Aorta (tissue), 5 donors: Measurements from ENCODE around the gene FLVCR1. TPM values are rescaled to one million over a fixed set of nuclear protein-coding genes. Genes with fewer than 3 reads are reported as not detected.
"Not testable (repeated sequence)": the region's sequence is repeated elsewhere in the genome, so short reads cannot be mapped to it uniquely, and the experiment has no call there.

Experiments
- ATAC-seq: fragments of 200-7000 bp; cut with Tn5 transposase; one replicate; pipeline ENCODE4 v1.9.1; 2022; ENCODE audit warnings: moderate library complexity; ENCODE audit not compliant: low FRiP score
- DNase-seq, 2 donors: peaks; one replicate each; pipeline ENCODE4 v3.0.0-alpha.2; 2020
- H3K27ac ChIP-seq, 2 donors: one replicate each; pipeline ENCODE4 v1.5.1; 2013; ENCODE audit warnings: low read length in 2 of 2, mild to moderate bottlenecking in 2 of 2, moderate library complexity in 2 of 2, control low read depth in 1 of 2, inconsistent platforms in 1 of 2, low read depth in 1 of 2
- H3K27me3 ChIP-seq, 2 donors: one replicate each; pipeline ENCODE4 v1.6.1; 2013; ENCODE audit warnings: control low read depth in 1 of 2, low read length in 1 of 2, mild to moderate bottlenecking in 1 of 2, moderate library complexity in 1 of 2; ENCODE audit not compliant: insufficient read depth in 2 of 2, control insufficient read depth in 1 of 2
- H3K36me3 ChIP-seq, 2 donors: one replicate each; pipeline ENCODE4 v1.6.1; 2013; ENCODE audit warnings: control low read depth in 1 of 2, low read length in 1 of 2, mild to moderate bottlenecking in 1 of 2; ENCODE audit not compliant: insufficient read depth in 2 of 2, control insufficient read depth in 1 of 2
- H3K4me1 ChIP-seq, 2 donors: one replicate each; pipeline ENCODE4 v1.6.1; 2013; ENCODE audit warnings: low read length in 2 of 2, control low read depth in 1 of 2, mild to moderate bottlenecking in 1 of 2, moderate library complexity in 1 of 2; ENCODE audit not compliant: insufficient read depth in 2 of 2, control insufficient read depth in 1 of 2
- H3K4me3 ChIP-seq, 2 donors: one replicate each; pipeline ENCODE4 v1.5.1; 2013; ENCODE audit warnings: low read length in 2 of 2, control low read depth in 1 of 2, mild to moderate bottlenecking in 1 of 2
- H3K9me3 ChIP-seq: one replicate; pipeline ENCODE4 v1.6.1; 2013; ENCODE audit warnings: mild to moderate bottlenecking, low read length; ENCODE audit not compliant: control insufficient read depth
- WGBS, 2 donors: extraction: QIAGEN DNeasy Blood & Tissue Kit; methylation state at CpG; one replicate each; pipeline ENCODE4 v1.1.7; 2013; 5-methylcytosine and 5-hydroxymethylcytosine counted together
- intact Hi-C, 2 donors: fragments of 100-400 bp; cut with DNase I; formaldehyde crosslinking; loops; one replicate each; pipeline versions ENCODE4 v1.14.2 to v1.15.0; 2022
- polyA plus RNA-seq, 2 donors: library from polyadenylated mRNA; stranded (reverse); fragments of 200-250 nt; gene quantifications; one replicate each; pipeline ENCODE4 v1.2.3, GENCODE V29; 2013
- total RNA-seq, 2 donors: library from RNA; stranded (reverse); fragmentation: NEBNext Ultra II Directional; extraction: Animal tissue kit (Norgen Biotek cat#: 25700); gene quantifications; one replicate each; pipeline ENCODE4 v1.2.1, GENCODE V29; 2021
- donor health status: healthy with polysubstance abuse.
- donor health status: Bipolar disorder and iron deficiency.
- donor health status: DM: no; HTN: no; CAD: no.
- donor health status: DM: no; HTN: no; CAD: no.
- donor health status: DM: yes; HTN: yes; CAD: no.

FLVCR1 gene
- total and polyA plus RNA-seq, 4 donors: 2.6 to 7.7 (median 4.9) TPM

DNA sequence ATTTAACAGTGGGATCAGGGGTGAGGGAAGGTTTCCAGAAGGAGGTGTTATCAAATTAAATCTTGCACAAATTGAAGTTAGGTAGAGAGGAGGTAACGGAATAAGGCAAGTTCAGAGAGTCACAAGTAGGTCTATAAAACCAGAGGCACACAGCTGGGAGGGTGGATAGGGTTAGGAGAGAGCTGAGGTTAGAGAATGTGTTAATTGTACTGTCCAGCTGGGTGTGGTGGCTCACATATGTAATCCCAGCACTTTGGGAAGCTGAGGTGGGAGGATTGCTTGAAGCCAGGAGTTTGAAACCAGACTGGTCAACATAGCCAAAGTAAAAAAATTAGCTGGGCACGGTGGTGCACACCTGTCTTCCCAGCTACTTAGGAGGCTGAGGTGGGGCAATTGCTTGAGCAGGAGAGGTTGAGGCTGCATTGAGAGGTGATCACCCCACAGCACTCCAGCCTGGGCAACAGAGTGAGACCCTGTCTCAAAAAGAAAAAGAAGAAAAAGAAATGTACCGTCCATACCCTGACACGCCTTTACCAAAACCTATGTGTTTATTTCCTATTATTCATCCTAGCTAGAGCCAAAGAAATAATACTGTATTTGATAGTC lies 30.8 kb upstream of the FLVCR1 start:
- ATAC-seq (no peak), DNase-seq (no peak)
- H3K9me3 ChIP-seq: peaks cover 4% of the 10 kb centered on the region
- no peaks in the 10 kb centered on the region for H3K36me3 ChIP-seq
- no peaks in the 10 kb centered on the region for H3K4me1 ChIP-seq
- intact Hi-C loops: no loop called here
- WGBS, 2 donors: 95 to 100% methylated on average over 4 of the region's 4 CpGs
- H3K4me3 ChIP-seq: no peak overlapping the region
- H3K27ac ChIP-seq: no peak overlapping the region
- no peaks in the 10 kb centered on the region for H3K27me3 ChIP-seq

DNA sequence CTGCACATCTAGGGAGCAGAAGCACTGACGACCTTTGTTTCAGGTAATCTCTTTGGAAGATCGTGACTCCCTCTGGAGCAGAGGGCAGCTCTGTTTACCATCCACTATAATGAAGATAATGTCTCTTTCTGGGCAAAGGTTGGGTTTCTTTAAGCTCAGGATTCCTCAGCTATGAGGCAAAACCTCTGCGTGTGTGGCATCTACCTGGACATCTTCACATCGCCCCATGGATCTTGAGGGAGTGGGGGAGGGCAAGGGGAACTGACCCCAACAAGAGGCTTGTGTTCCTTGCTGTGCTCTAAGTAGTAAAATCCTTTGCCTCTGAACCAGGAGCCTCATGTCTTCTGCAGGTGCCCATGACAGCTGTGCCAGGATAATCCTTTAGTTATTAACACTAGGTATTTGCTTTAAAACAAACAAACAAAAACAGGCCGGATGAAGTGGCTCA lies 30.2 kb upstream of the FLVCR1 start:
- H3K27me3 ChIP-seq: no peaks in the 10 kb centered on the region
- WGBS, 2 donors: 80 to 87% methylated on average over 5 of the region's 5 CpGs
- ATAC-seq (no peak), DNase-seq (no peak)
- intact Hi-C loops: no loop called here
- peaks cover 4% of the 10 kb centered on the region for H3K9me3 ChIP-seq
- H3K36me3 ChIP-seq: no peaks in the 10 kb centered on the region
- H3K4me3 ChIP-seq: no peak overlapping the region
- no peak overlapping the region for H3K27ac ChIP-seq
- H3K4me1 ChIP-seq: no peaks in the 10 kb centered on the region

DNA sequence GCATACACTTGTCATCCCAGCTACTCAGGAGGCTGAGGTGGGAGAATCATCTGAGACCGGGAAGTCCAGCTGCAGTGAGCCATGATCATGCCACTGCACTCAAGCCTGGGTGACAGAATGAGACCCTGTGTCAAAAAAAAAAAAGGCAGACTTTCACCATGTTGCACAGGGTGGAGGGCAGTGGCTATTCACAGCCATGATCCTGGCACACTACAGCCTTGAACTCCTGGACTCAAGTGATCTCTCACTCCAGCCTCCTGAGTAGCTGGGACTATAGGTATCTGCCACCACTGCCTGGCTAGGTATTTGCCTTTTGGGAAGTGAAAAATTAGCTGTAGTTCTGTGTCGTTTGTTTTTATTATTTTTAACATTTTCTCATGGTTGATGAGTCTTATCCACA lies 29.7 kb upstream of the FLVCR1 start:
- no peak for ATAC-seq
- 58 to 74% methylated on average over 2 of the region's 2 CpGs for WGBS, 2 donors
- Histone ChIP-seq H3K27me3 (no peaks in the 10 kb centered on the region), H3K4me3 (no peak overlapping the region), H3K27ac (no peak overlapping the region), H3K4me1 (no peaks in the 10 kb centered on the region), H3K9me3 (peaks cover 4% of the 10 kb centered on the region), H3K36me3 (no peaks in the 10 kb centered on the region)
- intact Hi-C loops: no loop called here
- no peak for DNase-seq

GRCh38 chr1:212833211-212834207 lies 24.6 kb upstream of the FLVCR1 start:
- 84% methylated on average over 8 of the region's 8 CpGs for WGBS, 2 donors

DNA sequence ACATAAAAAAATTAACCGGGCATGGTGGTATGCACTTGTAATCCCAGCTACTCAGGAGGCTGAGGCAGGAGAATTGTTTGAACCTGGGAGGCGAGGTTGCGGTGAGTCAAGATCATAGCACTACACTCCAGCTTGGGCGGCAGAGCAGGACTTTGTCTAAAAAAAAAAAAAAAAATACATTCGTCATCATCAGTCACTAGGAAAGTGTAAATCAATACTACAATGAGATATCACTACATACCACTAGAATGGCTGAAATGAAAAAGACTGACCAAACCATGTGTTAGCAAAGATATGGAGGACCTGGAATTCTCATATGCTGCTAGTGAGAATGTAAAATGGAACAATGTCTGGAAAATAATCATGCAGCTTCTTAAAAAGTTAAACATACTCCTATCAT lies 19.9 kb upstream of the FLVCR1 start:
- intact Hi-C loops: no loop called here
- Histone ChIP-seq H3K27me3 (no peaks in the 10 kb centered on the region), H3K4me3 (no peak overlapping the region), H3K4me1 (no peaks in the 10 kb centered on the region), H3K9me3 (no peaks in the 10 kb centered on the region), H3K27ac (no peak overlapping the region), H3K36me3 (no peaks in the 10 kb centered on the region)
- 91 to 93% methylated on average over 5 of the region's 5 CpGs for WGBS, 2 donors
- no peak for DNase-seq
- ATAC-seq: no peak

More at GRCh38 chr1:212833211-212834207, 24.6 kb upstream of the FLVCR1 start:
- H3K36me3 ChIP-seq, ATAC-seq, H3K4me1 ChIP-seq, H3K27ac ChIP-seq, H3K4me3 ChIP-seq, DNase-seq, intact Hi-C loops, H3K9me3 ChIP-seq, H3K27me3 ChIP-seq: not testable (repeated sequence)

DNA sequence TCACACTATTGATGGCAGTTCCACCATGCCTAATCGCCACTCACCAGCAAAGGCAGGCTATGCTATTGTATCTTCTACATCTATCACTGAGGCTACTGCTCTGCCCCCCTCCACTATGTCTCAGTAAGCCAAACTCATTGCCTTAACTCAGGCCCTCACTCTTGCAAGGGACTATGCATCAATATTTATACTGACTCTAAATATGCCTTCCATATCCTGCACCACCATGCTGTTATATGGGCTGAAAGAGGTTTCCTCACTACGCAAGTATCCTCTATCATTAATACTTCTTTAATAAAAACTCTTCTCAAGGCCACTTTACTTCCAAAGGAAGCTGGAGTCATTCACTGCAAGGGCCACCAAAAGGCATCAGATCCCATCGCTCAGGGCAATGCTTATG lies 13.6 kb upstream of the FLVCR1 start:
- DNase-seq, H3K9me3 ChIP-seq, H3K4me1 ChIP-seq, H3K27ac ChIP-seq, H3K4me3 ChIP-seq, H3K27me3 ChIP-seq, ATAC-seq, H3K36me3 ChIP-seq, intact Hi-C loops: not testable (repeated sequence)
- 84% methylated on average over 3 of the region's 3 CpGs for WGBS, 2 donors

DNA sequence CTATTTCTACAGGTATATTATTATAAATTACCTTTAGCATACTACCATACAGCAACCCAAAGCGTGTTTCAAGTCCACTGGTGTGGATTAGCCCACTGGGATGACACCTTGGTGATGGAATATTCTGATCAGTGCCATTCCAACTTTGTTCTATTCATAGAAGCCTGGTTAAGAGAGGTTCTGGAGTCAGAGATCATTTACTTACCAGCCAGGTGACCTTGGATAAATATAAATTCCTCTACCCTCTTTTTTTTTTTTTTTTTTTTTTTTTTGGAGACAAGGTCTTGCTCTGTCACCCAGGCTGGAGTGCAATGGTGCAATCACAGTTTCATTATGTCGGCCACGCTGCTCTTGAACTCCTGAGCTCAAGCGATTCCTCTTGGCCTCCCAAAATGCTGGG lies 10.5 kb upstream of the FLVCR1 start, which contains the start of gene SPATA45:
SPATA45 (minus strand) TSS at position 101 of the 400 bp plus-strand sequence. CDS start 11,500 bp downstream, outside the sequence.
- no peaks in the 10 kb centered on the region for H3K4me1 ChIP-seq
- H3K36me3 ChIP-seq: no peaks in the 10 kb centered on the region
- no peaks in the 10 kb centered on the region for H3K27me3 ChIP-seq
- 96% methylated on average over 4 of the region's 4 CpGs for WGBS, 2 donors
- H3K27ac ChIP-seq: no peak within 1 kb of the TSS
- intact Hi-C loops: no loop called here
- no peak within 1 kb of the TSS for H3K4me3 ChIP-seq
- DNase-seq: no peak
- no peak for ATAC-seq
- H3K9me3 ChIP-seq: peaks cover 2% of the 10 kb centered on the region

DNA sequence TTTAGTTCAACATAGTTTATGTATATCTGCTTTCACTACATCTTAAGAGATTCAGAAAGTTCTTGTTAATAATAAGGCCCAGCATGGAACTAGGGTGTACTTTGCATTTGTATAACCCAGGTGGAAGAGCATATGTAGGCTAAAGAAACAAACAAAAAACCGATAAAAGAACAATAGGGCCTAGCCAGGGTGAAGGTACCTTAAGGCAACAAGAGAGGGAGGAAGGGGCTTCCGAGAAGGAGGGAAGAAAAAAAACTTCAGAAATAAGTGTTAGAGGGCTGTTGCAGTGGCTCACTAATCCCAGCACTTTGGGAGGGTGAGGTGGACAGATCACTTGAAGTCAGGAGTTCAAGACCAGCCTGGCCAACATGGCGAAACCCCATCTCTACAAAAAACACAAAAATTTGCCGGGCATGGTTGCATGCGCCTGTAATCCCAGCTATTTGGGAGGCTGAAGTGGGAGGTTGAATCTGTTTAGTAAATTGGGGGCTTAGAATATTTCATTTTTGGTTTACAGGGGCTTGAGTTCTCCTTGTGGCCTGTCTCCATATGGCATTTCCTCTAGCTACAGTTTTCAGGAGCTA lies 5.9 kb upstream of the FLVCR1 start:
- Histone ChIP-seq H3K4me3 (no peak overlapping the region), H3K4me1 (no peaks in the 10 kb centered on the region), H3K27me3 (no peaks in the 10 kb centered on the region), H3K36me3 (no peaks in the 10 kb centered on the region), H3K27ac (no peak overlapping the region), H3K9me3 (no peaks in the 10 kb centered on the region)
- WGBS, 2 donors: 86 to 88% methylated on average over 5 of the region's 5 CpGs
- ATAC-seq (no peak), DNase-seq (no peak)
- intact Hi-C loops: no loop called here
